CD4-positive, CD25-positive, alpha-beta regulatory T cell (primary cell): ENCODE measurements around the gene ERFL. TPM values are rescaled to one million over a fixed set of nuclear protein-coding genes. Genes with fewer than 3 reads are reported as not detected.
A peak's percentile ranks its signal among the peaks of the same experiment; 100 is the strongest.
"Not testable (repeated sequence)": the region's sequence is repeated elsewhere in the genome, so short reads cannot be mapped to it uniquely, and the experiment has no call there.

Experiments used
- ATAC-seq, 2 donors: fragments of 150-1000 bp; cut with Tn5 transposase; one replicate each; pipeline ENCODE4 v1.10.0; 2021; ENCODE audit warnings: low read depth in 2 of 2, moderate number of reproducible peaks in 2 of 2, moderate library complexity in 1 of 2
- DNase-seq, 3 donors: peaks; one replicate each; pipeline versions ENCODE4 v3.0.0 to v3.0.0-alpha.2; 2012 to 2022; ENCODE audit warnings: mixed read lengths in 1 of 3
- H3K27ac ChIP-seq: one replicate; pipeline ENCODE4 v1.7.0; 2013; ENCODE audit warnings: mild to moderate bottlenecking, low read length; ENCODE audit not compliant: insufficient read depth, poor library complexity, severe bottlenecking
- H3K27me3 ChIP-seq: one replicate; pipeline ENCODE4 v1.7.0; 2013; ENCODE audit warnings: low read length; ENCODE audit not compliant: control insufficient read depth, insufficient read depth
- H3K36me3 ChIP-seq: one replicate; pipeline ENCODE4 v1.7.0; 2013; ENCODE audit warnings: mild to moderate bottlenecking, low read length, moderate library complexity; ENCODE audit not compliant: control insufficient read depth, insufficient read depth
- H3K4me1 ChIP-seq: 2 replicates; pipeline ENCODE4 v1.7.0; 2013; ENCODE audit warnings: mild to moderate bottlenecking, low read length; ENCODE audit not compliant: insufficient read depth, control insufficient read depth, poor library complexity, severe bottlenecking
- H3K4me3 ChIP-seq: one replicate; pipeline ENCODE4 v1.7.0; 2013; ENCODE audit warnings: low read depth, mild to moderate bottlenecking, low read length, moderate library complexity
- H3K9me3 ChIP-seq, 2 experiments: 1 replicate in 1 of 2; 2 replicates in 1 of 2; pipeline ENCODE4 v1.7.0; 2013; ENCODE audit warnings: low read length in 2 of 2, mild to moderate bottlenecking in 1 of 2, moderate library complexity in 1 of 2; ENCODE audit not compliant: control insufficient read depth in 2 of 2
- H3K27ac Mint-ChIP-seq, 3 donors: one replicate each; pipeline ENCODE4 v1.8.0; 2020 to 2022; ENCODE audit warnings: mild to moderate bottlenecking in 3 of 3, mixed read lengths in 3 of 3, moderate library complexity in 2 of 3
- H3K27me3 Mint-ChIP-seq: one replicate; pipeline ENCODE4 v1.8.0; 2022; ENCODE audit warnings: mild to moderate bottlenecking, mixed read lengths
- H3K36me3 Mint-ChIP-seq: one replicate; pipeline ENCODE4 v1.8.0; 2020; ENCODE audit warnings: mixed read lengths
- H3K4me1 Mint-ChIP-seq, 4 donors: one replicate each; pipeline ENCODE4 v1.8.0; 2020 to 2022; ENCODE audit warnings: mixed read lengths in 4 of 4, mild to moderate bottlenecking in 1 of 4
- H3K4me3 Mint-ChIP-seq, 4 donors: one replicate each; pipeline ENCODE4 v1.8.0; 2020 to 2022; ENCODE audit warnings: mild to moderate bottlenecking in 4 of 4, mixed read lengths in 4 of 4, moderate library complexity in 3 of 4
- H3K9me3 Mint-ChIP-seq, 7 donors: one replicate each; pipeline ENCODE4 v1.8.0; 2020 to 2022; ENCODE audit warnings: mixed read lengths in 7 of 7, mild to moderate bottlenecking in 3 of 7, moderate library complexity in 2 of 7
- polyA plus RNA-seq, 4 donors: library from polyadenylated mRNA; unstranded; fragments of 300-500 nt; fragmentation: Illumina TruSeq; gene quantifications; one replicate each; pipeline ENCODE4 v1.2.3, GENCODE V29; 2021
- total RNA-seq: library from RNA; stranded (reverse); gene quantifications from one replicate; pipeline ENCODE4 v1.2.3, GENCODE V29; 2022

Gene ERFL
- total and polyA plus RNA-seq, 5 donors from 2014 or later, result 4.7 TPM; not detected in 4

- H3K27me3 Mint-ChIP-seq, result peaks cover 17% of the 10 kb centered on the region
- H3K4me3 Mint-ChIP-seq, result no peak overlapping the region
- peaks cover 0 to 22% (median 4%) of the 10 kb centered on the region in 4 donors for H3K4me1 Mint-ChIP-seq
- Histone ChIP-seq H3K27me3 (peaks cover 19% of the 10 kb centered on the region), H3K4me3 (no peak overlapping the region), H3K27ac (no peak overlapping the region), H3K36me3 (no peaks in the 10 kb centered on the region), H3K9me3 (no peaks in the 10 kb centered on the region), H3K4me1 (peaks cover 31% of the 10 kb centered on the region)
- DNase-seq (no peak), ATAC-seq (no peak)
- H3K27ac Mint-ChIP-seq, result no peak overlapping the region
- no peaks in the 10 kb centered on the region for H3K36me3 Mint-ChIP-seq
- H3K9me3 Mint-ChIP-seq, result peaks cover 0 to 2% (median 0%) of the 10 kb centered on the region in 7 donors
Observed at GRCh38 chr19:41918095-41918494, 10.2 kb downstream of the ERFL start.

- no peaks in the 10 kb centered on the region for H3K9me3 ChIP-seq
- peaks cover 35% of the 10 kb centered on the region for H3K4me1 ChIP-seq
- Mint-ChIP-seq H3K27ac (no peak overlapping the region), H3K4me3 (no peak overlapping the region), H3K27me3 (peaks cover 17% of the 10 kb centered on the region), H3K36me3 (no peaks in the 10 kb centered on the region), H3K9me3 (peaks cover 0 to 1% (median 0%) of the 10 kb centered on the region in 7 donors), H3K4me1 (peaks cover 0 to 23% (median 3%) of the 10 kb centered on the region in 4 donors)
- no peaks in the 10 kb centered on the region for H3K36me3 ChIP-seq
- ATAC-seq, result no peak
- H3K27me3 ChIP-seq, result peaks cover 19% of the 10 kb centered on the region
- no peak overlapping the region for H3K4me3 ChIP-seq
- no peak overlapping the region for H3K27ac ChIP-seq
- no peak for DNase-seq
Observed at GRCh38 chr19:41917676-41918075, 10.6 kb downstream of the ERFL start.

GRCh38 chr19:41915776-41916414 lies 12.4 kb downstream of the ERFL start:
- H3K36me3 ChIP-seq, result no peaks in the 10 kb centered on the region
- Mint-ChIP-seq H3K4me1 (peaks cover 0 to 29% (median 9%) of the 10 kb centered on the region in 4 donors), H3K36me3 (no peaks in the 10 kb centered on the region), H3K4me3 (no peak overlapping the region), H3K27ac (no peak overlapping the region), H3K27me3 (peaks cover 25% of the 10 kb centered on the region), H3K9me3 (peaks cover 0 to 3% (median 0%) of the 10 kb centered on the region in 7 donors)
- no peak overlapping the region for H3K4me3 ChIP-seq
- DNase-seq (no peak), ATAC-seq (peak; percentile 11 to 15)
- no peak overlapping the region for H3K27ac ChIP-seq
- peaks cover 37% of the 10 kb centered on the region for H3K4me1 ChIP-seq
- no peaks in the 10 kb centered on the region for H3K9me3 ChIP-seq
- peaks cover 19% of the 10 kb centered on the region for H3K27me3 ChIP-seq

GRCh38 chr19:41915021-41915775 lies 13.1 kb downstream of the ERFL start:
- Mint-ChIP-seq H3K4me1 (peaks cover 0 to 36% (median 12%) of the 10 kb centered on the region in 4 donors), H3K36me3 (no peaks in the 10 kb centered on the region), H3K27ac (no peak overlapping the region), H3K9me3 (peaks cover 0 to 5% (median 0%) of the 10 kb centered on the region in 7 donors), H3K4me3 (no peak overlapping the region), H3K27me3 (peaks cover 28% of the 10 kb centered on the region)
- Histone ChIP-seq H3K36me3 (no peaks in the 10 kb centered on the region), H3K27ac (no peak overlapping the region), H3K4me3 (peak overlapping the region; percentile 57), H3K9me3 (no peaks in the 10 kb centered on the region), H3K27me3 (peaks cover 19% of the 10 kb centered on the region), H3K4me1 (peaks cover 37% of the 10 kb centered on the region)
- ATAC-seq (no peak), DNase-seq (no peak)

- H3K36me3 Mint-ChIP-seq, H3K4me3 ChIP-seq, H3K27ac ChIP-seq, H3K9me3 ChIP-seq, H3K36me3 ChIP-seq, ATAC-seq, DNase-seq, H3K9me3 Mint-ChIP-seq: not testable (repeated sequence)
- H3K27ac Mint-ChIP-seq, result peak overlapping the region in 1 of 3 donors; percentile 53
- peaks cover 19% of the 10 kb centered on the region for H3K27me3 ChIP-seq
- H3K4me3 Mint-ChIP-seq, result peak overlapping the region in 2 of 4 donors; percentile 19 to 62
- peaks cover 37% of the 10 kb centered on the region for H3K4me1 ChIP-seq
- H3K4me1 Mint-ChIP-seq, result peaks cover 0 to 37% (median 12%) of the 10 kb centered on the region in 4 donors
- peaks cover 28% of the 10 kb centered on the region for H3K27me3 Mint-ChIP-seq
Observed at GRCh38 chr19:41914424-41914834, 13.8 kb downstream of the ERFL start.

GRCh38 chr19:41913538-41914423 lies 14.5 kb downstream of the ERFL start:
- no peak overlapping the region for H3K4me3 ChIP-seq
- H3K4me1 ChIP-seq, result peaks cover 37% of the 10 kb centered on the region
- Mint-ChIP-seq H3K27me3 (peaks cover 28% of the 10 kb centered on the region), H3K27ac (peak overlapping the region in 1 of 3 donors; percentile 53), H3K9me3 (peaks cover 0 to 5% (median 0%) of the 10 kb centered on the region in 7 donors), H3K4me1 (peaks cover 0 to 40% (median 15%) of the 10 kb centered on the region in 4 donors), H3K4me3 (peak overlapping the region in 2 of 4 donors; percentile 26 to 62), H3K36me3 (no peaks in the 10 kb centered on the region)
- ATAC-seq (no peak), DNase-seq (no peak)
- H3K36me3 ChIP-seq, result no peaks in the 10 kb centered on the region
- H3K27ac ChIP-seq, result no peak overlapping the region
- H3K9me3 ChIP-seq, result no peaks in the 10 kb centered on the region
- H3K27me3 ChIP-seq, result peaks cover 19% of the 10 kb centered on the region

- peaks cover 19% of the 10 kb centered on the region for H3K27me3 ChIP-seq
- H3K27ac ChIP-seq, result no peak overlapping the region
- H3K9me3 Mint-ChIP-seq, result peaks cover 0 to 5% (median 0%) of the 10 kb centered on the region in 7 donors
- H3K27me3 Mint-ChIP-seq, result peaks cover 28% of the 10 kb centered on the region
- no peak overlapping the region for H3K27ac Mint-ChIP-seq
- no peaks in the 10 kb centered on the region for H3K9me3 ChIP-seq
- DNase-seq, result no peak
- peak in 1 of 2 donors; percentile 4 for ATAC-seq
- H3K4me3 ChIP-seq, result no peak overlapping the region
- no peaks in the 10 kb centered on the region for H3K36me3 Mint-ChIP-seq
- peak overlapping the region in 1 of 4 donors; percentile 62 for H3K4me3 Mint-ChIP-seq
- no peaks in the 10 kb centered on the region for H3K36me3 ChIP-seq
- peaks cover 0 to 40% (median 15%) of the 10 kb centered on the region in 4 donors for H3K4me1 Mint-ChIP-seq
- H3K4me1 ChIP-seq, result peaks cover 37% of the 10 kb centered on the region
Observed at GRCh38 chr19:41912899-41913537, 15.2 kb downstream of the ERFL start.
